GM23248 (cell line): ENCODE data around the gene BMP8A. TPM values are rescaled to one million over a fixed set of nuclear protein-coding genes. Genes with fewer than 3 reads are reported as not detected.

Experiments
- DNase-seq: peaks from one replicate; pipeline ENCODE4 v3.0.0-alpha.2; 2015
- H2AFZ ChIP-seq: fragments of 200-600 bp; sonication (generic); 2 replicates; pipeline ENCODE4 v1.6.1; 2016; ENCODE audit warnings: antibody characterized with exemption
- H3F3A ChIP-seq: fragments of 200-600 bp; sonication (generic); 2 replicates; pipeline ENCODE4 v1.6.1; 2016; ENCODE audit warnings: mild to moderate bottlenecking, antibody characterized with exemption, mixed run types; ENCODE audit not compliant: insufficient read depth
- H3K27ac ChIP-seq: fragments of 200-600 bp; sonication (generic); 2 replicates; pipeline ENCODE4 v1.5.1; 2016; ENCODE audit warnings: mild to moderate bottlenecking
- H3K27me3 ChIP-seq: fragments of 200-600 bp; sonication (generic); replicated peaks from 2 replicates; pipeline ENCODE4 v1.6.1; 2016; ENCODE audit warnings: mild to moderate bottlenecking; ENCODE audit not compliant: insufficient read depth
- H3K36me3 ChIP-seq: fragments of 200-600 bp; sonication (generic); 2 replicates; pipeline ENCODE4 v1.6.1; 2016; ENCODE audit warnings: low read depth, mild to moderate bottlenecking
- H3K4me1 ChIP-seq: fragments of 200-600 bp; sonication (generic); 2 replicates; pipeline ENCODE4 v1.6.1; 2016; ENCODE audit warnings: mild to moderate bottlenecking; ENCODE audit not compliant: insufficient read depth
- H3K4me2 ChIP-seq: fragments of 200-600 bp; sonication (generic); one replicate; pipeline ENCODE4 v1.6.1; 2016; ENCODE audit warnings: mild to moderate bottlenecking; ENCODE audit not compliant: unreplicated experiment
- H3K4me3 ChIP-seq: fragments of 200-600 bp; sonication (generic); 2 replicates; pipeline ENCODE4 v1.5.1; 2016; ENCODE audit warnings: mild to moderate bottlenecking
- H3K79me2 ChIP-seq: fragments of 200-600 bp; sonication (generic); 2 replicates; pipeline ENCODE4 v1.6.1; 2016; ENCODE audit warnings: mild to moderate bottlenecking; ENCODE audit not compliant: insufficient read depth
- H3K9ac ChIP-seq: fragments of 200-600 bp; sonication (generic); 2 replicates; pipeline ENCODE4 v1.6.1; 2016; ENCODE audit warnings: mild to moderate bottlenecking
- H3K9me2 ChIP-seq: fragments of 200-600 bp; sonication (generic); 2 replicates; pipeline ENCODE4 v1.6.1; 2016; ENCODE audit warnings: mixed run types, mild to moderate bottlenecking, moderate library complexity; ENCODE audit not compliant: insufficient read depth
- H3K9me3 ChIP-seq: fragments of 200-600 bp; sonication (generic); one replicate; pipeline ENCODE4 v1.6.1; 2017; ENCODE audit warnings: low read depth
- H4K20me1 ChIP-seq: fragments of 200-600 bp; sonication (generic); 2 replicates; pipeline ENCODE4 v1.6.0; 2016; ENCODE audit not compliant: insufficient read depth
- EZH2 ChIP-seq: fragments of 200-600 bp; sonication (generic); IDR thresholded peaks from 2 replicates; pipeline ENCODE4 v1.6.1; 2018; ENCODE audit warnings: antibody characterized with exemption, mild to moderate bottlenecking; ENCODE audit not compliant: insufficient read depth, poor library complexity, severe bottlenecking
- EZH2phosphoT487 ChIP-seq: fragments of 200-600 bp; sonication (generic); IDR thresholded peaks from 2 replicates; pipeline ENCODE4 v1.6.1; 2018; ENCODE audit warnings: antibody characterized with exemption, moderate library complexity, mild to moderate bottlenecking, low read depth; ENCODE audit not compliant: insufficient read depth
- WGBS, 2 experiments: methylation state at CpG; one replicate each; pipeline ENCODE4 v1.1.6; 2015 to 2017; ENCODE audit warnings: low lambda C conversion rate in 2 of 2, low coverage in 1 of 2; ENCODE audit errors: missing lambda C conversion rate in 2 of 2; 5-methylcytosine and 5-hydroxymethylcytosine counted together
- in situ Hi-C: fragments of 300-500 bp; cut with MboI; formaldehyde crosslinking; loops from 2 replicates; pipeline ENCODE4 v1.15.0; 2020
- polyA plus RNA-seq: library from polyadenylated mRNA; unstranded; fragments of >200 nt; fragmentation: Nextera tagmentation; extraction: Ambion mirVana; gene quantifications from 2 replicates; pipeline ENCODE4 v1.2.1, GENCODE V29; 2016
- total RNA-seq: library from RNA; depleted of rRNA; stranded (reverse); fragments of >200 nt; shearing (Covaris generic); gene quantifications from 2 replicates; pipeline ENCODE4 v1.2.3, GENCODE V29; 2014

Gene BMP8A
- total and polyA plus RNA-seq, 2 experiments from 2014 or later: not detected

DNA sequence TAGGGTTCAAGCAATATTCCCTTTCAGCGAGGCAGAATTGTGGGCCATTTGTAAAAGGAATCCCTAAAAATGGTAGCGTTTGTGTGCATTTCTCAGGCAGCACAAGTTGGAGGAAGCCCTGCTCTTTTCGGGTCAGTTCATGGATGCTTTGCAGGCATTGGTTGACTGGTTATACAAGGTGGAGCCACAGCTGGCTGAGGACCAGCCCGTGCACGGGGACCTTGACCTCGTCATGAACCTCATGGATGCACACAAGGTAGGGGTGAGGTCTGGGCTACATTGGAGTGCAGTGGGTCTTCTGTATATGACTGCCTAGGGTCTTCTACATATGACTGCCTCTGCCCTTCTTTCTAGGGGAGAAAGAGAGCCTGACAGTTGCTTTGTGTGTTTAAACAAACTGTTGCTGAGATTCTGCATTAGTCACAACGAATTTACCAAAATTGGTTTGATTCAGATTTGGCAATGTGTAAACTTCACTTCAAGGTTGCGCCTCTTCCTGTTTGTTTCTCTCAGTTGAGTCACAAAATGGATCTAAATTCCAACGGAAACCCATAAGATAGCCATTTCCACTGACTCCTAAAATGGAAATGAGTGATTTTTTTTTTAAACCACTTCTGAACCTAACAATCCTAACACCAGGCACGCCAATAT, 40.4 kb upstream of the BMP8A start:
- no peaks in the 10 kb centered on the region for H3K27me3 ChIP-seq
- in situ Hi-C loops: no loop called here
- H3K9me2 ChIP-seq: no peaks in the 10 kb centered on the region
- peak; percentile 81 for DNase-seq
- peaks cover 14% of the 10 kb centered on the region; the same call in 1 of the 2 replicates for H3K79me2 ChIP-seq
- H3K9ac ChIP-seq: peak overlapping the region; percentile 34
- 67 to 71% methylated on average over 10 of the region's 10 CpGs for WGBS, 2 experiments
- peaks cover 54% of the 10 kb centered on the region for H3F3A ChIP-seq
- peaks cover 4% of the 10 kb centered on the region; the same call in 1 of the 2 replicates for H3K4me1 ChIP-seq
- no peak overlapping the region for H3K4me2 ChIP-seq
- no peak overlapping the region for H2AFZ ChIP-seq
- peaks cover 86% of the 10 kb centered on the region for H3K36me3 ChIP-seq
- no peaks in the 10 kb centered on the region for H4K20me1 ChIP-seq
- H3K4me3 ChIP-seq: no peak overlapping the region
- no peaks in the 10 kb centered on the region for H3K9me3 ChIP-seq
- H3K27ac ChIP-seq: peak overlapping the region; percentile 72
- TF ChIP-seq EZH2phosphoT487 (no peak), EZH2 (no peak)

- Histone ChIP-seq H3K4me3 (no peak overlapping the region), H3K4me2 (no peak overlapping the region), H3K4me1 (peaks cover 4% of the 10 kb centered on the region; the same call in 1 of the 2 replicates), H2AFZ (no peak overlapping the region), H3F3A (peaks cover 48% of the 10 kb centered on the region), H3K79me2 (peaks cover 14% of the 10 kb centered on the region; the same call in 1 of the 2 replicates), H4K20me1 (no peaks in the 10 kb centered on the region), H3K9ac (no peak overlapping the region), H3K36me3 (peaks cover 87% of the 10 kb centered on the region), H3K9me3 (no peaks in the 10 kb centered on the region), H3K9me2 (no peaks in the 10 kb centered on the region), H3K27ac (peak overlapping the region; percentile 72; the same call in 1 of the 2 replicates), H3K27me3 (no peaks in the 10 kb centered on the region)
- in situ Hi-C loops: no loop called here
- TF ChIP-seq EZH2 (no peak), EZH2phosphoT487 (no peak)
- DNase-seq: no peak
- 89 to 94% methylated on average over 7 of the region's 7 CpGs for WGBS, 2 experiments
Observed at GRCh38 chr1:39452081-39452480, 39.4 kb upstream of the BMP8A start.

GRCh38 chr1:39452540-39452939, 38.9 kb upstream of the BMP8A start:
- Histone ChIP-seq H3K27ac (no peak overlapping the region), H2AFZ (no peak overlapping the region), H3F3A (peaks cover 43% of the 10 kb centered on the region), H3K4me1 (peaks cover 4% of the 10 kb centered on the region; the same call in 1 of the 2 replicates), H4K20me1 (no peaks in the 10 kb centered on the region), H3K9me2 (no peaks in the 10 kb centered on the region), H3K9ac (no peak overlapping the region), H3K36me3 (peaks cover 87% of the 10 kb centered on the region), H3K79me2 (peaks cover 14% of the 10 kb centered on the region; the same call in 1 of the 2 replicates), H3K9me3 (no peaks in the 10 kb centered on the region), H3K27me3 (no peaks in the 10 kb centered on the region), H3K4me2 (no peak overlapping the region), H3K4me3 (no peak overlapping the region)
- in situ Hi-C loops: no loop called here
- no peak for DNase-seq
- WGBS, 2 experiments: 84 to 87% methylated on average over 5 of the region's 5 CpGs
- no peak for TF ChIP-seq EZH2
- TF ChIP-seq EZH2phosphoT487: no peak

DNA sequence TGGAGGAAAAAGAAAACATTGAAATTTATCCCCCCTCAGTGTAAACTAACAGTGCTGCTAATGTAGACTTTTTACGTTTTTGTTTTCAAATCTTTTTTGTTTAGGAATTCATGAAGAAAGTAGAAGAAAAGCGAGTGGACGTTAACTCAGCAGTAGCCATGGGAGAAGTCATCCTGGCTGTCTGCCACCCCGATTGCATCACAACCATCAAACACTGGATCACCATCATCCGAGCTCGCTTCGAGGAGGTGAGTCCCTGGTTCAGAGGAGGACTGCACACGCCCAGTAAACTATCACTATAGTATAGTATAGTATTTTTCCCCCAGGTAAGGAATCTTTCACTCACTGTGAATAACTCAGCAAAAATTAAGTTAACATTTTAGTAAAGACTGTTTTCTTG, 37.8 kb upstream of the BMP8A start:
- H3K4me3 ChIP-seq: no peak overlapping the region
- peaks cover 86% of the 10 kb centered on the region for H3K36me3 ChIP-seq
- H3F3A ChIP-seq: peaks cover 35% of the 10 kb centered on the region
- H3K4me2 ChIP-seq: no peak overlapping the region
- no peaks in the 10 kb centered on the region for H3K9me2 ChIP-seq
- H4K20me1 ChIP-seq: no peaks in the 10 kb centered on the region
- no peak overlapping the region for H2AFZ ChIP-seq
- TF ChIP-seq EZH2: no peak
- no peak for TF ChIP-seq EZH2phosphoT487
- H3K9me3 ChIP-seq: no peaks in the 10 kb centered on the region
- H3K27ac ChIP-seq: peak overlapping the region; percentile 26; the same call in 1 of the 2 replicates
- no peak overlapping the region for H3K9ac ChIP-seq
- DNase-seq: peak; percentile 72
- H3K27me3 ChIP-seq: no peaks in the 10 kb centered on the region
- peaks cover 18% of the 10 kb centered on the region for H3K79me2 ChIP-seq
- peaks cover 4% of the 10 kb centered on the region; the same call in 1 of the 2 replicates for H3K4me1 ChIP-seq
- in situ Hi-C loops: no loop called here
- WGBS, 2 experiments: 71 to 73% methylated on average over 8 of the region's 8 CpGs
